HEK293 (cell line): ENCODE results near the gene HOXD10.

ENCODE experiments used
- FEZF1 ChIP-seq: fragments of 450-650 bp; formaldehyde crosslinking; IDR thresholded peaks from 2 replicates; pipeline ENCODE4 v1.5.1; 2016; ENCODE audit warnings: missing biosample characterization, missing genetic modification characterization
- GLIS2 ChIP-seq: fragments of 450-650 bp; formaldehyde crosslinking; IDR thresholded peaks from 2 replicates; pipeline ENCODE4 v1.5.1; 2016; ENCODE audit warnings: missing biosample characterization, missing genetic modification characterization
- HOXC10 ChIP-seq: sonication (generic); formaldehyde crosslinking; IDR thresholded peaks from 2 replicates; pipeline ENCODE4 v1.8.1; 2023; ENCODE audit warnings: mild to moderate bottlenecking, missing genetic modification reagents
- SP7 ChIP-seq: fragments of 450-650 bp; formaldehyde crosslinking; IDR thresholded peaks from 2 replicates; pipeline ENCODE4 v1.5.1; 2016; ENCODE audit warnings: missing biosample characterization, missing genetic modification characterization
- YY2 ChIP-seq: fragments of 450-650 bp; formaldehyde crosslinking; IDR thresholded peaks from 2 replicates; pipeline ENCODE4 v1.5.1; 2016; ENCODE audit warnings: missing biosample characterization, missing genetic modification characterization
- ZBTB26 ChIP-seq: fragments of 450-650 bp; formaldehyde crosslinking; optimal IDR thresholded peaks from 2 replicates; pipeline ENCODE3; 2016; ENCODE audit warnings: missing biosample characterization, mild to moderate bottlenecking, missing genetic modification characterization
- ZBTB48 ChIP-seq: fragments of 450-650 bp; formaldehyde crosslinking; IDR thresholded peaks from 2 replicates; pipeline ENCODE4 v1.5.1; 2016; ENCODE audit warnings: missing biosample characterization, missing genetic modification characterization
- ZIC2 ChIP-seq: fragments of 450-650 bp; formaldehyde crosslinking; IDR thresholded peaks from 2 replicates; pipeline ENCODE4 v1.5.1; 2016; ENCODE audit warnings: missing biosample characterization, missing genetic modification characterization
- ZNF155 ChIP-seq: fragments of 450-650 bp; formaldehyde crosslinking; IDR thresholded peaks from 2 replicates; pipeline ENCODE4 v1.5.1; 2016; ENCODE audit warnings: missing biosample characterization, missing genetic modification characterization
- ZNF2 ChIP-seq: fragments of 450-650 bp; formaldehyde crosslinking; IDR thresholded peaks from 2 replicates; pipeline ENCODE4 v1.5.1; 2016; ENCODE audit warnings: missing biosample characterization, missing genetic modification characterization
- ZNF274 ChIP-seq, 2 experiments: fragments of 200-500 bp in 1 of 2; fragments of 450-650 bp in 1 of 2; sonication (Bioruptor generic) in 1 of 2; formaldehyde crosslinking in 1 of 2; IDR thresholded peaks; 2 replicates each; pipeline versions ENCODE4 v1.5.1 to v1.6.1; 2014 to 2016; ENCODE audit warnings: borderline replicate concordance in 1 of 2, inconsistent platforms in 1 of 2, low read length in 1 of 2, missing biosample characterization in 1 of 2, missing genetic modification characterization in 1 of 2
- ZNF292 ChIP-seq: fragments of 450-650 bp; formaldehyde crosslinking; IDR thresholded peaks from 2 replicates; pipeline ENCODE4 v1.5.1; 2016; ENCODE audit warnings: low read depth, missing biosample characterization, missing genetic modification characterization, borderline replicate concordance
- ZNF341 ChIP-seq: fragments of 450-650 bp; formaldehyde crosslinking; IDR thresholded peaks from 2 replicates; pipeline ENCODE4; 2016; ENCODE audit warnings: low read depth, missing biosample characterization, missing genetic modification characterization
- ZNF366 ChIP-seq: fragments of 450-650 bp; formaldehyde crosslinking; conservative IDR thresholded peaks from 2 replicates; pipeline ENCODE4 v1.5.1; 2016; ENCODE audit warnings: missing biosample characterization, missing genetic modification characterization
- ZNF37A ChIP-seq: fragments of 450-650 bp; IDR thresholded peaks from 2 replicates; pipeline ENCODE4 v1.5.1; 2018; ENCODE audit warnings: missing biosample characterization, missing genetic modification characterization
- ZNF501 ChIP-seq: fragments of 450-650 bp; formaldehyde crosslinking; IDR thresholded peaks from 2 replicates; pipeline ENCODE4 v1.5.1; 2016; ENCODE audit warnings: missing biosample characterization, missing genetic modification characterization
- ZNF521 ChIP-seq: fragments of 450-650 bp; formaldehyde crosslinking; IDR thresholded peaks from 2 replicates; pipeline ENCODE4 v1.5.1; 2017; ENCODE audit warnings: missing biosample characterization, mild to moderate bottlenecking, missing genetic modification characterization
- ZNF548 ChIP-seq: fragments of 450-650 bp; formaldehyde crosslinking; IDR thresholded peaks from 2 replicates; pipeline ENCODE4 v1.5.1; 2016; ENCODE audit warnings: missing biosample characterization, missing genetic modification characterization
- ZNF658 ChIP-seq: fragments of 450-650 bp; formaldehyde crosslinking; IDR thresholded peaks from 2 replicates; pipeline ENCODE4; 2016; ENCODE audit warnings: missing biosample characterization, missing genetic modification characterization
- TF ChIP-seq, protein P1 (sequence below): fragments of 450-650 bp; formaldehyde crosslinking; IDR thresholded peaks from 2 replicates; pipeline ENCODE4 v1.5.1; 2016; ENCODE audit warnings: missing biosample characterization, missing genetic modification characterization
- TF ChIP-seq, protein P2 (sequence below): fragments of 450-650 bp; formaldehyde crosslinking; IDR thresholded peaks from 2 replicates; pipeline ENCODE4 v1.5.1; 2016; ENCODE audit warnings: missing biosample characterization, missing genetic modification characterization
- TF ChIP-seq, protein P3 (sequence below): fragments of 450-650 bp; formaldehyde crosslinking; IDR thresholded peaks from 2 replicates; pipeline ENCODE4 v1.5.1; 2016; ENCODE audit warnings: missing biosample characterization, missing genetic modification characterization
- TF ChIP-seq, protein P4 (sequence below): fragments of 450-650 bp; formaldehyde crosslinking; IDR thresholded peaks from 2 replicates; pipeline ENCODE4 v1.5.1; 2016; ENCODE audit warnings: missing biosample characterization, missing genetic modification characterization, low read depth
- TF ChIP-seq, protein P5 (sequence below): fragments of 450-650 bp; formaldehyde crosslinking; IDR thresholded peaks from 2 replicates; pipeline ENCODE4 v1.5.1; 2017; ENCODE audit warnings: missing biosample characterization, missing genetic modification characterization
- TF ChIP-seq, protein P6 (sequence below): fragments of 450-650 bp; formaldehyde crosslinking; IDR thresholded peaks from 2 replicates; pipeline ENCODE4 v1.5.1; 2016; ENCODE audit warnings: missing biosample characterization, missing genetic modification characterization

HOXD10 gene

GRCh38 chr2:176093145-176093897 is 23.3 kb upstream of the HOXD10 start (continued):
- no peak for TF ChIP-seq ZNF37A (tag by site-specific recombination)
- no peak; the same call in 1 of the 2 replicates for TF ChIP-seq GLIS2
- TF ChIP-seq, protein P1, sequence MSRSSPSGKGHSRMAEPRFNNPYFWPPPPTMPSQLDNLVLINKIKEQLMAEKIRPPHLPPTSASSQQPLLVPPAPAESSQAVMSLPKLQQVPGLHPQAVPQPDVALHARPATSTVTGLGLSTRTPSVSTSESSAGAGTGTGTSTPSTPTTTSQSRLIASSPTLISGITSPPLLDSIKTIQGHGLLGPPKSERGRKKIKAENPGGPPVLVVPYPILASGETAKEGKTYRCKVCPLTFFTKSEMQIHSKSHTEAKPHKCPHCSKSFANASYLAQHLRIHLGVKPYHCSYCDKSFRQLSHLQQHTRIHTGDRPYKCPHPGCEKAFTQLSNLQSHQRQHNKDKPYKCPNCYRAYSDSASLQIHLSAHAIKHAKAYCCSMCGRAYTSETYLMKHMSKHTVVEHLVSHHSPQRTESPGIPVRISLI = no peak
- TF ChIP-seq ZNF548 = no peak
- peak; percentile 63 for TF ChIP-seq ZNF2 (tag by site-specific recombination)
- TF ChIP-seq, protein P2, sequence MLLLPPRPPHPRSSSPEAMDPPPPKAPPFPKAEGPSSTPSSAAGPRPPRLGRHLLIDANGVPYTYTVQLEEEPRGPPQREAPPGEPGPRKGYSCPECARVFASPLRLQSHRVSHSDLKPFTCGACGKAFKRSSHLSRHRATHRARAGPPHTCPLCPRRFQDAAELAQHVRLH = no peak
- peak; percentile 77 for TF ChIP-seq ZBTB48
- no peak for TF ChIP-seq ZNF155 (tag by site-specific recombination)
- peak; percentile 78 for TF ChIP-seq ZBTB26
- peak; percentile 31 for TF ChIP-seq ZIC2
- TF ChIP-seq SP7 (tag by site-specific recombination) = no peak
- TF ChIP-seq, protein P3, sequence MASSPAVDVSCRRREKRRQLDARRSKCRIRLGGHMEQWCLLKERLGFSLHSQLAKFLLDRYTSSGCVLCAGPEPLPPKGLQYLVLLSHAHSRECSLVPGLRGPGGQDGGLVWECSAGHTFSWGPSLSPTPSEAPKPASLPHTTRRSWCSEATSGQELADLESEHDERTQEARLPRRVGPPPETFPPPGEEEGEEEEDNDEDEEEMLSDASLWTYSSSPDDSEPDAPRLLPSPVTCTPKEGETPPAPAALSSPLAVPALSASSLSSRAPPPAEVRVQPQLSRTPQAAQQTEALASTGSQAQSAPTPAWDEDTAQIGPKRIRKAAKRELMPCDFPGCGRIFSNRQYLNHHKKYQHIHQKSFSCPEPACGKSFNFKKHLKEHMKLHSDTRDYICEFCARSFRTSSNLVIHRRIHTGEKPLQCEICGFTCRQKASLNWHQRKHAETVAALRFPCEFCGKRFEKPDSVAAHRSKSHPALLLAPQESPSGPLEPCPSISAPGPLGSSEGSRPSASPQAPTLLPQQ (tag by site-specific recombination) = peak; percentile 16; the same call in 1 of the 2 replicates
- TF ChIP-seq ZNF366 (tag by site-specific recombination) = peak; percentile 24; the same call in 1 of the 2 replicates
- TF ChIP-seq, protein P4, sequence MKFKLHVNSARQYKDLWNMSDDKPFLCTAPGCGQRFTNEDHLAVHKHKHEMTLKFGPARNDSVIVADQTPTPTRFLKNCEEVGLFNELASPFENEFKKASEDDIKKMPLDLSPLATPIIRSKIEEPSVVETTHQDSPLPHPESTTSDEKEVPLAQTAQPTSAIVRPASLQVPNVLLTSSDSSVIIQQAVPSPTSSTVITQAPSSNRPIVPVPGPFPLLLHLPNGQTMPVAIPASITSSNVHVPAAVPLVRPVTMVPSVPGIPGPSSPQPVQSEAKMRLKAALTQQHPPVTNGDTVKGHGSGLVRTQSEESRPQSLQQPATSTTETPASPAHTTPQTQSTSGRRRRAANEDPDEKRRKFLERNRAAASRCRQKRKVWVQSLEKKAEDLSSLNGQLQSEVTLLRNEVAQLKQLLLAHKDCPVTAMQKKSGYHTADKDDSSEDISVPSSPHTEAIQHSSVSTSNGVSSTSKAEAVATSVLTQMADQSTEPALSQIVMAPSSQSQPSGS (tag by site-specific recombination) = no peak
- no peak for TF ChIP-seq FEZF1 (tag by site-specific recombination)
- no peak for TF ChIP-seq ZNF658 (tag by site-specific recombination)
- peak; percentile 87 for TF ChIP-seq ZNF341 (tag by site-specific recombination)
- TF ChIP-seq, protein P5, sequence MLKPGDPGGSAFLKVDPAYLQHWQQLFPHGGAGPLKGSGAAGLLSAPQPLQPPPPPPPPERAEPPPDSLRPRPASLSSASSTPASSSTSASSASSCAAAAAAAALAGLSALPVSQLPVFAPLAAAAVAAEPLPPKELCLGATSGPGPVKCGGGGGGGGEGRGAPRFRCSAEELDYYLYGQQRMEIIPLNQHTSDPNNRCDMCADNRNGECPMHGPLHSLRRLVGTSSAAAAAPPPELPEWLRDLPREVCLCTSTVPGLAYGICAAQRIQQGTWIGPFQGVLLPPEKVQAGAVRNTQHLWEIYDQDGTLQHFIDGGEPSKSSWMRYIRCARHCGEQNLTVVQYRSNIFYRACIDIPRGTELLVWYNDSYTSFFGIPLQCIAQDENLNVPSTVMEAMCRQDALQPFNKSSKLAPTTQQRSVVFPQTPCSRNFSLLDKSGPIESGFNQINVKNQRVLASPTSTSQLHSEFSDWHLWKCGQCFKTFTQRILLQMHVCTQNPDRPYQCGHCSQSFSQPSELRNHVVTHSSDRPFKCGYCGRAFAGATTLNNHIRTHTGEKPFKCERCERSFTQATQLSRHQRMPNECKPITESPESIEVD = no peak
- TF ChIP-seq, protein P6, sequence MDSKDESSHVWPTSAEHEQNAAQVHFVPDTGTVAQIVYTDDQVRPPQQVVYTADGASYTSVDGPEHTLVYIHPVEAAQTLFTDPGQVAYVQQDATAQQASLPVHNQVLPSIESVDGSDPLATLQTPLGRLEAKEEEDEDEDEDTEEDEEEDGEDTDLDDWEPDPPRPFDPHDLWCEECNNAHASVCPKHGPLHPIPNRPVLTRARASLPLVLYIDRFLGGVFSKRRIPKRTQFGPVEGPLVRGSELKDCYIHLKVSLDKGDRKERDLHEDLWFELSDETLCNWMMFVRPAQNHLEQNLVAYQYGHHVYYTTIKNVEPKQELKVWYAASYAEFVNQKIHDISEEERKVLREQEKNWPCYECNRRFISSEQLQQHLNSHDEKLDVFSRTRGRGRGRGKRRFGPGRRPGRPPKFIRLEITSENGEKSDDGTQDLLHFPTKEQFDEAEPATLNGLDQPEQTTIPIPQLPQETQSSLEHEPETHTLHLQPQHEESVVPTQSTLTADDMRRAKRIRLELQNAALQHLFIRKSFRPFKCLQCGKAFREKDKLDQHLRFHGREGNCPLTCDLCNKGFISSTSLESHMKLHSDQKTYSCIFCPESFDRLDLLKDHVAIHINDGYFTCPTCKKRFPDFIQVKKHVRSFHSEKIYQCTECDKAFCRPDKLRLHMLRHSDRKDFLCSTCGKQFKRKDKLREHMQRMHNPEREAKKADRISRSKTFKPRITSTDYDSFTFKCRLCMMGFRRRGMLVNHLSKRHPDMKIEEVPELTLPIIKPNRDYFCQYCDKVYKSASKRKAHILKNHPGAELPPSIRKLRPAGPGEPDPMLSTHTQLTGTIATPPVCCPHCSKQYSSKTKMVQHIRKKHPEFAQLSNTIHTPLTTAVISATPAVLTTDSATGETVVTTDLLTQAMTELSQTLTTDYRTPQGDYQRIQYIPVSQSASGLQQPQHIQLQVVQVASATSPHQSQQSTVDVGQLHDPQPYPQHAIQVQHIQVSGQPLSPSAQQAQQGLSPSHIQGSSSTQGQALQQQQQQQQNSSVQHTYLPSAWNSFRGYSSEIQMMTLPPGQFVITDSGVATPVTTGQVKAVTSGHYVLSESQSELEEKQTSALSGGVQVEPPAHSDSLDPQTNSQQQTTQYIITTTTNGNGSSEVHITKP (tag by site-specific recombination) = peak; percentile 81
- TF ChIP-seq HOXC10 (CRISPR knock-in tag) = no peak
- TF ChIP-seq ZNF274 (IDR thresholded peaks at IDR 0.05; ENCODE audit: low read length) = no peak
- no peak for TF ChIP-seq ZNF274 (tag by site-specific recombination; IDR thresholded peaks at IDR 0.05; ENCODE audit: borderline replicate concordance)
- no peak for TF ChIP-seq YY2 (tag by site-specific recombination)
- no peak for TF ChIP-seq ZNF521 (tag by site-specific recombination)
- TF ChIP-seq ZNF501 (tag by site-specific recombination) = peak; percentile 52; the same call in 1 of the 2 replicates
- no peak for TF ChIP-seq ZNF292 (tag by site-specific recombination)
